Suppressor macrophage (primary cell): Measurements from ENCODE around the gene SLC6A9.
A peak's percentile ranks its signal among the peaks of the same experiment; 100 is the strongest.

Experiments
- DNase-seq, 4 experiments: peaks; one replicate each; pipeline ENCODE4 v3.0.0-alpha.2; 2020 to 2022

Gene SLC6A9

GRCh38 chr1:44048532-44049215, 17.4 kb upstream of the SLC6A9 start:
- no peak for DNase-seq

GRCh38 chr1:44047131-44047530, 15.9 kb upstream of the SLC6A9 start:
- no peak for DNase-seq

DNA sequence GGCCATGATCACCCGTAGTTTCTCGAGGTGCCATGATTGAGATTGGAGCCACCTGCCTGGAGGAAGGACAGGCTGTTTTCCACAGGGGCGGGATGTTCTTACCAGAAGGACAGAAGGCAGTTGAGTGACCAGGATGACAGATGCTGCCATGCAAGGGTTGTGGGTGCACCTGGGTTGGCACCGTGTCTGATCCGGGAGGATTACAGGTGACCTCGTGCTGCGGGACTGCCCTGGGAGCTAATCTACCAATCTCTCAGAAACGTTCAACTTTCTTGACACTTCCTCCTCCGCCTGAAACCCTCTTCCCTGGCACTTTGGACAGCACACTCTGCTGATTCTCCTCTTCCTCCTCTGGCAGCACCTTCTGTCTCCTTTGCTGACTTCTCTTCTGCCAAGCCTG, 13.8 kb upstream of the SLC6A9 start:
- peak in 1 of 4 experiments; percentile 17 for DNase-seq

- DNase-seq, result no peak
These were observed 13.0 kb upstream of the SLC6A9 start for GRCh38 chr1:44044071-44044801.

DNA sequence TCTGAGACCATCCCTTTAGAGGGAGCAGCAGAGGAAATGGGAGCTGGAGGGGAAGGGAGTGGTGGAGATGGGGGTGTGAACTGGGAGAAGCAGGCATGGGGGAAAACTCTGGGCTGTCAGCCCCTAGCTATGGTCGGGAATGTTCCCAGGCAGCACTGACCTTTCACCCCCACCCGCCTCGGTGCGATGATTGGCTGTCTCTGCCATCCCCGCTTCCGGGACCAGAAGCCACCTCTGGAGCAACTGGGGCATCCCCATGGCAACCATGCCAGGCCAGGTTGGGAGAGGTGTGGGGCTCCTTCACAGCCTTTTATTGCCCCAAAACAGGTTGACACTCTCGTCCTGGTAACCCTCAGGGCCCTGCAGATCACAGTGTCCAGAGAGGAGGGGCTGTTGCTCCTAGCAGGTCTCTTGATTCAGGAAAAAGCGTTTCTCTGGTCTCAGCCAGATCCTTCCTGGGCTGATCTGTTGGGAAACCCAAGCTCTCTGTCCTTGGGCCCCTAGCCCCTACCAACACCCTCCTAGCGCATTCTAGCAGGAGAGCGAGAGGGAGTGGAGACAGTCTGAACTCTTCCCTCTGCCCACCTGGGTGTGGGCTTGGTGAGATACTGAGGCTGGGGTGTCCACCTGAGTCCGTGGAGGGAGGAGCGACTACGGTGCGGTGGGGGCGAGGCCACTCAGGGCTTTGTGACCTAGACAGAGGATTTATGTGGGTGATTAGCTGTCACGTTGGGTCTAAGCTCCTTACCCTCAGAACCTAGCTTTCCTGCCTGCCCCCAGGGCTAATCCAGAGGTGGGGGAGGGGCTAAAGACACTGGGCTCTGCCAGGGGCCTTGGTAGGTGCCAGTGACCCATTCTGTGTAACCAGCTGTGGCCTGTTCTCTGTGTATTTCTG, 12.2 kb upstream of the SLC6A9 start:
- DNase-seq, result no peak

GRCh38 chr1:44040846-44041245, 9.6 kb upstream of the SLC6A9 start:
- peak in 1 of 4 experiments; percentile 24 for DNase-seq

GRCh38 chr1:44040418-44040817, 9.2 kb upstream of the SLC6A9 start:
- DNase-seq, result peak in 2 of 4 experiments; percentile 35 to 53

- DNase-seq, result no peak
These were observed 7.8 kb upstream of the SLC6A9 start for GRCh38 chr1:44038876-44039657.

DNA sequence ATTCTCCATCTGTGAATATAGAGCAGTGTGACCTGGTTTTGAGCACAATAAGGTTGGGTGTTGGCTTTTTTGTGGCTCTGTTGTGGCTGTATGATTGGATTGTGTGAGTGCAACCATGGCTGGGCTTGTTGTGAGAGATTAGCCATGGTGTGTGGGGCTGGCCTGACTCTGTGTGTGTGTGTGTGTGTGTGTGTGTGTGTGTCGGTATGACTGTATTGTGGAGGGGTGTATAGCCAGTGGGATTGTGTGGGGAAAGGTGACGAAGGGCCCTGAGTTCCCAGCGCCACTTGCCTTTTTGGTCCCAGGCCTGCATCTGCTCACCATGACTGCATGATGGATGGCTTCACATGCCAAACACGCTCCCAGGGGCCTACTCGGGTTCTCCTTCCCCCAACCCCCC, 5.9 kb upstream of the SLC6A9 start:
- DNase-seq, result no peak

DNA sequence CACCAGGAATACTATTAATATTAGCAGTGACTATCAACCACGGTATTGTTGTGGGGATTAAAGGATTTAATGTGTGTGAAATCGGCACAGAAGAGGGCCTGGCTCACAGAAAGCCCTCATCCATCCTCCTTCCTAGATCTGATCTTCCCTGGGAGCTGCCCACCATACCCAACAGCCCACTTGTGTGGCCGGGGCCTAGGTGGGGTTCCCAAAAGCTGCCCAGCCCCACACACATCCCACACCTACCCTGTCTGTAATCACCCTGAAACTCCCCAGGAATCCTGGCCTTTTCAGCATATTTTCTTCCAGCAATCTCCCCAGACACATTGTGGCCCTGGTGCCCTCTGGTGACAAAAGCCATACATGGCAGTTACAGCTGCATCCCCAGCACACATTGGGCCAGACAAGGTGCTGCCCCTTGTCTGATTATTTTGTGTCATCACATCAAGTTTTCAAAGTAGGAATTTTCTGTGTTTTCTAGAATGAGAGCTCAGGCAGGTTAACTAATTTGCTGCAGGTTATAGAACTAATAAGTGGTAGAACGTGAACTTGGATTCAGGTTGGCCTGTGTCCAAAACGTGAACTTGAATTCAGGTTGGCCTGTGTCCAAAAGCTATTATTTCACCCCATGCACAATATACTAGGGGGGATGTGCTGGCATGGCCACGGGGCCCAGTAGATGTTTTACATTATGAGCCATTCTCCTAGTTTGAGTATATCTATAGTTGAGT, 5.3 kb upstream of the SLC6A9 start:
- DNase-seq, result peak; percentile 74 to 82 (median 78)

DNA sequence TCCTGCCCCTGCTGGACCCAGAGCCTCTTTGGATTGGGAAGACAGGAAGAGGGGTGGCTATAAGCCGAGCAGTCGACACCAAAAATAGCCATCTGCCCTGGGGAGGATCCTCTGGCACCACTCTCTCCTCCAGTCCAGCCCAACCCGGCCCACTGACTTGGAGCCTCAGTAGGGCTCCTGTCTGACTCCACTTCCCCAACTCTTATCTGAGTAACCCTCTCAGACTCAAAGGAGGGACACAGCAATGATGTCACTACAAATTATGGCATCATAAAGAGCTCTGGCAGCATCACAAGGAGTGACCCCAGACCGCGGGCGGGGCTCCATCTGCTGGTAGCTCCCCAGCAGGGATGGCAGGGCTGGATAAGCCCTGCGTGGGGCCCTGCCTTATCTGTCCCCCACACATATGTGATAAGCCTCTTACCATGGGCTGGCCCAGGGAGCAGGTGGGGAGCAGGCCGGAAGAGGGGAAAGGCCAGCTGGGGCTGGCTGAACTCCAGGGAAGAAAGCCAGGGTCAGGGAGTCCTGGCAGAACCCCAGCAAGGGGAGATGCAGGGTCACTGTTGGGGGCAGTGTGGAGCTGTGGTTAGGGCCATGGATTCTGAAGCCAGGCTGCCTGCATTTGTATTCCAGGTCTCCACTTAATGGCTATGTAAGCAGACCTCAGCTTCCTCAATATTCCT, 4.6 kb upstream of the SLC6A9 start:
- no peak for DNase-seq

GRCh38 chr1:44034976-44035716, 3.9 kb upstream of the SLC6A9 start:
- no peak for DNase-seq

GRCh38 chr1:44034423-44034822, 3.2 kb upstream of the SLC6A9 start:
- DNase-seq, result no peak

DNA sequence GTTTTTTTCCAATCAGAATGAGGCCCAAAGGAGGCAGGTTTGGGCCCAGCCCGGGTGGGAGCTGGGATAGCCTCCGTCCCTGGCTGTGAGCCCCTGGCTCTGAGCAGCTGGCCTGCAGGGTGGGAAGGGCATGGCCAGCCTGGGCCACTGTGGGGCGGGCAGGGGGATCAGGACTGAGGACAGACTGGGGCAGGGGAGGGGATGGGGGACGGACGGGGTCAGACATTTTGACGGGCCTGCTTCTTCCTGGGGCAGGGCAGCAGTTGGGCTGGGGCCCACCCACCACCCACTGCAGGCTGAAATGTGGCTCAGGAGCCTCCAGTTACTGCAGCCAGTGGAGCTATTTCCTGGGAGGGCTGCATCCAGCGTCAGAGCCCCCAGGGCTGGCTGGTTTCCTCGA, 2.5 kb upstream of the SLC6A9 start:
- DNase-seq, result no peak

DNA sequence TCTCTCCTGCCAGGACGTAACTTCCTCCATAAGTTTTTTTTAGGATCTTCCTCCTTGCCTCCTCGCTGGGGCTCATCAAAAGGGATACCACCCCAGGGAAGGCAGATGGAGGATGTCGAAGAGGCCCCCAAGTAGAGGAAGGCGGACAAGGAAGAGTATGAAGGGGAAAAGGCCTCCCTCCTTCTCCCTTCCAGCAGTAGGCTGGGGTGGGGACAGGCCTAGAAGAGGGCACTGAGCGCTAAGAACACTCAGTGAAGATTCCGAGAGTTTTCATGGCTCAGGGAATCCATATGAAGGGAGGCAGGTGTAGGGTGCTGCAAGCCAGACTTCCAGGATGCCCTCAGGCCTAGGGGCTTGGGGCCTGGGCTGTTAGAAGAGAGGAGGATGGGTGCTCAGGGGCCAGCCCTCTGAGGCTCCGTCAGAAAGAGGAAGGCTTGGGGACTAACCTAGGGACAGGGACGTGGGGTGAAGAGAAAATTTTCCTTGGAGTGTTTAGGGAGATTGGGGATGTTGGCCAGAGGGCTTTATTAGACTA, 1.8 kb upstream of the SLC6A9 start:
- DNase-seq, result peak in 1 of 4 experiments; percentile 8

GRCh38 chr1:44032170-44032790, 1.0 kb upstream of the SLC6A9 start:
- DNase-seq, result no peak

DNA sequence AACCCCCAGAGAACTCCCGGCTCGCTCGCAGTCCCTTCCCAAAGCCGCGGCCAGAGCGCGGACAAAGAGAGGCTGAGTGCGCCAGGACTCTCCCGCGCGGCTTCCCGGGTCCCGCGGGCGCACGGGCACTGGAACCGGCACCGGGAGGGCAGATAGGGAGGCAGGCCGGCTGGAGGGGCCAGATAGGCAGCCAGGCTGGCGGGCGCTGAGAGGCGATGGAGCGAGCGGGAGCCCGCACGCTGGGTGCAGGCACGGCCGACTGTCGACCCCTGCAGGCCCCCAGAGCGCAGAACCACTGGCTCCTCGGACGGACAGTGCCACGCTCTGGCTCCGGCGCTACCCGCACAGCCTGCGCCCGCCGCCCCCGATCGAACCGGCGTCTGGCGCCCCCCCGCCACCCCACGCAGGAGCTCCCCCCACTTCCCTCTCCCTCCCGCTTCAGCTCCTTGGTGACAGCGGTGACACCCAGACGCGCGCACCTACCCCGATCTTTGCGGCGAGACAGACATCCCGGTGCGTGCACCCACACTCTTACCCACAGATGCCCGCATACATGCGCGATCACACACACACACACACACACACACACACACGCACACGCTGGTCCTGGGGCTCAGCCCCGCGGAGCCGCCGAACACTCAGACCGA, 534 bp downstream of the SLC6A9 start:
- DNase-seq, result peak; percentile 23 to 60 (median 38)

DNA sequence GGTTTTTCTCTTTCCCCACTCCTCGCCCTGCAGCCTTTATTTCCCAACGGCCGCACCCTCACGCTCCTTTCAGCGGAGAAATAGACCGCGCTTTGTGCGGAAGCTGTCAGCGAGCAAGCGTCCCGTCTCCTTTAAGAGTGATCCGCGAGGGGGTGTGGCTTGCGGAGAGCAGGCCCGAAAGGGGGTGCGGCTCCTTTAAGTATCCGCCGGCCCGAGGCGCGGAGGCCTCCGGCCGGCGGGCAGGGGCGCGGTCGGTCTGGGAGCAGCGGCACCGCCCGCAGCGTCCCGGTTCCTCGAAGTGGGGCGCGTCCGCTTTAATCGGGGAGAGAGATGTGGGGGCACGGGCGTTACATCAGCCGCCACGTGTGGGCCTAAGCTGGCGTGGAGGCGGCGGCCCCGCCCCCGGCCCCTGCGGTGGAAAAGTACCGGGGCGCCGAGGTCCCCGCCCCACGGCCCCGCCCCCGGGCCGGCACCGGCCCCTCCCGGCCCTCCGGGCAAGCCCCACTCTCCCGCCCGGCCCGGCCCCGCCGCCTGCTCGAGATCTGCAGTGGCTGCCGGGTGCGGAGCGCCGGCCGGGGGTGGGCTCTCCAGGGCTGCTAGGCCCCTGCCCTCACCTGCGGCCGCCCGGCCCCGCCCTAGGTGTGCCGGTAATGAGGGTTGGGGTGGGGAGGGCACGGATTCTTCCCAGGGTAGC, 1.2 kb downstream of the SLC6A9 start:
- peak; percentile 84 to 95 (median 92) for DNase-seq
